ENCODE data around the gene N4BP2L1.
A peak's percentile ranks its signal among the peaks of the same experiment; 100 is the strongest.

The N4BP2L1 gene

GRCh38 chr13:32427852-32428580 lies at the start of gene N4BP2L1:
TSS of gene N4BP2L1 (minus strand) at chr13:32428130. CDS start at chr13:32428082, 48 bp downstream.
- DNase-seq (ENCODE audit: low spot score): peak; percentile 57

DNA sequence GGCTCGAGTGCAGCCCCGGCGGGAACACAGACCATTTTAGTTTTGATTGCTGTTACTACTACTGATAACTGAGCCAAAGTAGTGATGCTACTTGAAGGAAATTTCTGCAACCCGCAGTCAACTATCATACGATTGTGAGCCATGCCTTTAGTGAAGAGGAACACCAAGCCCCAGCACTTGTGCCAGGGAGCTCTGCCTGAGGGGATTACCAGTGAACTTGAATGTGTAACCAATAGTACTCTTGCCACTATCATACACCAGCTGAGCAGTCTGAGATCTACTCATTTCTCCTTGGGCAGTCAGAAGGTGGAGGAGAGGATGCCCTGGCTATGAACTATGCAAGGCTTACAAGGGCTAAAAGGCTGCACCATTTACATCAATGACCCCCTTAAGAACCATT lies 49.0 kb upstream of the N4BP2L1 start:
- DNase-seq (ENCODE audit: low spot score): no peak

GRCh38 chr13:32476021-32476731 lies 48.2 kb upstream of the N4BP2L1 start:
- DNase-seq (ENCODE audit: low spot score): no peak

DNA sequence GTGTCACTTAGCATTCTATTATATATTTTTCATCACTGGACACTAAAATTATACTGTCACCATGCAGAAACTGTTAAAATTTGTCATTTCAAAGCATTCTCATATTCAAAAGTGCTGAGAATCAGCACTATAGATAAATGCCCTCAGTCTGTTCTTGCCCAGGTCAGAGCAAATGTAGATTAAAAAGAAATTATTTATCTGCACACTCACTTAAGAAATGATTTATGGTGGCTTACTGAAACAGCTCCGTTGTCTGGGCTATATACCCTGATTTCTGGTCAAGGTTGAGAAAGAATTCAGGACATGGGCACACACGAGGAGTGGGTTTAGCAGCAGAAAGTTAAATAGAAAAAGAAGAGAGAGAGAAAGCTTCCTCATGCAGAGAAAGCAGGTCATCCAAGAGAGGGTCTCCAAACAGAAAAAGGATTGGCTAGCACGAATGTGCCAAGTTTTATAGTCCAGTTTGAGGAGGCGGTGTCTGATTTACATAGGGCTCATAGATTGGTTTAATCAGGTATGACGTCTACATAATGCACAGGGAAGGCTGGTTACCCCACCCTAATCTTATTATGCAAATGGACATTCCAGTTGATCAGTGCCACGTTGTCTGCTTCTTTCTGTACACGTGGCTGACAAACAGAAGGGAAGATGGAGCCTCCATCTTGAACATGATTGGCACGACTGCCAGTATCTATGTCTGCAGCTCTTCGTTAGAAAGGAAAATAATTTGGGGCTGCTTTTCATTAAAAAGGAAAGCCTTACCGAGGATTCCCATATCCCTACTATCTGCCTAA lies 47.3 kb upstream of the N4BP2L1 start:
- no peak for DNase-seq (ENCODE audit: low spot score)

GRCh38 chr13:32473650-32474049 lies 45.7 kb upstream of the N4BP2L1 start:
- no peak for DNase-seq (ENCODE audit: low spot score)

DNA sequence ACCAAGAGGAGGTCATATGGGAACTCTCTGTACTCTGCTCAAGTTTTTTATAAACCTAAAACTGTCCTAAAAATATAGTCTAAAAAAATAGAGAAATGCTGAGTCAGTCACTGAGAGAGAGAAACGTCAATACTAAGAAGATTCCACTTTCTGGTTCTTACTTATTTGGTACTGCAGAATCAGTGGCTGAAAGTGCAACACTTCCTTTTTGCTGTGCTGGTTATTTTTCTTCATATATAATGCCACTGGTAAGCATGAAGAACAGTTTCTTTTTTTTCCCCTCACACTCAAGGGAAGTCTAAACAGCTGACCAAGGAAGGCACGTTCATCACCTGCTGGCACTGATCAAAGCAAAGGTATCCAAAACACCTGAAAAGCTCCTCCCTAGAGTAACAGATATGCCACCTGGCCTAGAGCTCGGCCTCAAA lies 44.3 kb upstream of the N4BP2L1 start:
- DNase-seq (ENCODE audit: low spot score): no peak

GRCh38 chr13:32471187-32471922 lies 43.4 kb upstream of the N4BP2L1 start:
- no peak for DNase-seq (ENCODE audit: low spot score)

- DNase-seq (ENCODE audit: low spot score): no peak
These were observed 40.7 kb upstream of the N4BP2L1 start for GRCh38 chr13:32468502-32469142.

GRCh38 chr13:32456591-32456990 lies 28.7 kb upstream of the N4BP2L1 start:
- DNase-seq (ENCODE audit: low spot score): no peak

- no peak for DNase-seq (ENCODE audit: low spot score)
These were observed 27.6 kb upstream of the N4BP2L1 start for GRCh38 chr13:32455594-32455903.

- no peak for DNase-seq (ENCODE audit: low spot score)
These were observed 27.1 kb upstream of the N4BP2L1 start for GRCh38 chr13:32454886-32455593.

DNA sequence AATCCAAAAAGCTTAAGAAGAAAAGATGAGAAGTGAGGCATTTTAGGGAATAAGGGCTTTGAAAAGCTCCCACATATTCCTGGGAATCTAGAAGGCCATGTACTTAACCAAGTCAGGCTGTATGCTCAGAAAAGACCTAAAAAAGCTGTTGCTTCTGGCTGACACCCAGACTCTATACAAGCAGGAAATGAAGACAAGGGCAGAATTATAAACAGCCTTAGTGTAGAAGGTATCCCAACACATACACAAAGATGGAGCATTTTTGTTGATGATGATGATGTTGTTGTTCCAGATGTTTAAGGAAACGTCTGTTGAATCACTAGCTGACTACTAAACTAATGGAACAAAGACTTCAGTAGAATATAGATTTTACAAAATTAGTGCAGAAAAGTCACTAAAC lies 26.1 kb upstream of the N4BP2L1 start:
- DNase-seq (ENCODE audit: low spot score): no peak

- no peak for DNase-seq (ENCODE audit: low spot score)
These were observed 21.0 kb upstream of the N4BP2L1 start for GRCh38 chr13:32448972-32449371.

DNA sequence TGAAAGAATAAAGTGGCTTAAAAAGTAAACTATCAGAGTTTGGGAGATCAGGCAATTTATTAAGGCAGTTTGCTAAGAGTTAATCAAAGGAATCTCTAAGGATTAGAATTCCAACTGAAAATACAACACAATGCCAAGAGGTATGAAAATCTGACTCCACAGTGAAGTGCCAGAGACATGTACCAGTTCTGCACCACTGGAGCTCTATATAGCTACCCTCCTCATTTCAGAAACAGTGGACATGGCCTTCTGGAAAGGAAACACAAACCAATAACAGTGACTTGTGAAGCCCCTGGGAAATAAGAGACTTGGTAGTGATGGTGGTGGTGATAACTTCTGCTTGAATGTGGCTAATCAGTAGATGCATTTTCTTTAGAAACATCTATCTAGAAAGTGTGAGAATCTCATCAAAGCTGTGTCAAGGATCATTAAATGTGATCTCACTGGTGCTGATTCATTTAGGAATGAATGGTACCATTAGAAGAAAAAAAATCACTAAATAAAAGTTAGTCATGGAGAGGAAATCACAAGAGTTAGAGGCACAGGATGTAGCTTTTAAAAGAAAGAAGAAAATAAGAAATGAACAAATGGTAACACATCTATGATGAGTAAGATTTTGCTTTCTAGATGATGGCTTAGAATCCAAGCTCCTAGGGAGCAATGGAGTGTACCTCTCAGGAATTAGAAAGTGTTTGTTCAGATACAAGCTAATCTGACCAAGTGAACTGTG lies 20.1 kb upstream of the N4BP2L1 start:
- no peak for DNase-seq (ENCODE audit: low spot score)

DNA sequence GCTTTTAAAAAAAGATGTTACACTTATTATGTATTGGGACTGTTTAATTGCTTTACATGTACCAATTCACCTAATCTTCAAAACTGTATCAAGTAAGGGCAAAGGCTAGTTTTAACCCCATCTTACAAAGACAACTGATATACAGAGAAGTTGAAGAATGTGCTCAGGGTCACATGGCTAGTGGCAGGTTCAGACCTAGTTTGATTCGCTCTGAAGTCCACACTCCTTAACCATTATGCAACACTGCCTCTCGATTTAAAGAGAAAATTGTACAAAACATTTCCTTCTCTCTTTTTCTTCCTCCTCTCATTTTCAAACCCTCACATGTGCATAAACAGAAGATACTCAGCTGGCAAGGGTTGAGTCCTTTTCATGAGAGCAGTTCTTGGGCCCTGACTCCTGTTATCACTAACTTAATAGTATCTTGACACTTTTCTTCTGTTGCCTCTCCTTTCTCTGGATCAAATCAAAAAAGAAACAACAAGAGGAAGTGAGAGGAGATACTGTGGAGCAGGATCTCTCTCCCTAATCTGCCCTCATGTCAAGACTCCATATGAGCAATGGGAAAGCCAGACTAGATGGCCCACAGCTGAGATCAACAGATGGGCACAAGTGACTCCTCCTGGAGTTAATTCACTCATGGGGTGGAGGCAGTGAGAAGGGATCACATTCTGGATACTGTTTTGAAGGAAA lies 19.0 kb upstream of the N4BP2L1 start:
- DNase-seq (ENCODE audit: low spot score): no peak

DNA sequence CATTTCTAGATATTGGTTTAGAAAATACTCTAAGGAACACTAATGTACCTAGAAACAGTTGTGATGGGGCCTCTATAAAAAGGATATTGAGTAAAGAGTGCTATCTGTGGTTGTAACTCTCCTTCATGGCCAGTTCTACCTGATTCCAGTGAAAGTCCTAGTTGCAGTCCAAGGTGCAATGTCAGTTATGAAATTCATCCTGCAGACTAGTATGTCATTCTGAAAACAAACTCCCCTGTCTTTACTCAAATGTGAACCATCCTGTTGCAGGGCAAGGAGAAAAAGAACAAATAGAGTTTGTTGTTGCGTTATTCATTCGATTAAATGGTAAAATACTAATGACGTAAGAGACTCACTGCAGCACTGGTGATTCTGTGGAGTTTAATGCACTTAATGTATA lies 18.3 kb upstream of the N4BP2L1 start:
- no peak for DNase-seq (ENCODE audit: low spot score)

GRCh38 chr13:32445461-32445860 lies 17.5 kb upstream of the N4BP2L1 start:
- no peak for DNase-seq (ENCODE audit: low spot score)

DNA sequence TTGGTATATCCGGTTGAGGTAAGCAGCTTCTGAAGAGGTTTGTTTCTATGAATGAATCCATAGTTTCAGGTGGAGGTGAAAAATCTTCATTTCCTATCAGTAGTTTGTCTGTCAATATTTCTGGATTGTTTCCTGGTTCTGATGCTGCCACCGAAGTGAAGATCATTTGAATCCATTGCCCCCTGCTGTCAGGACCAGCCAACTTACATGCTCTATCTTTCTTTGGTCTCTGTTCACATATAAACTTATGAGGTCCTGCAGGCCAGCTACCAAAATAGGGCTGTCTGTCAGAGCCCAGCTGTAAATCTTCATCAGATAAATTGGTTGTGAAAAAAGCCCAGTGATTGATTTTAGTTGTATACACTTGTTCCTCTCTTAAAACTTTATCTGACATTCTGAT lies 15.2 kb upstream of the N4BP2L1 start:
- no peak for DNase-seq (ENCODE audit: low spot score)

DNA sequence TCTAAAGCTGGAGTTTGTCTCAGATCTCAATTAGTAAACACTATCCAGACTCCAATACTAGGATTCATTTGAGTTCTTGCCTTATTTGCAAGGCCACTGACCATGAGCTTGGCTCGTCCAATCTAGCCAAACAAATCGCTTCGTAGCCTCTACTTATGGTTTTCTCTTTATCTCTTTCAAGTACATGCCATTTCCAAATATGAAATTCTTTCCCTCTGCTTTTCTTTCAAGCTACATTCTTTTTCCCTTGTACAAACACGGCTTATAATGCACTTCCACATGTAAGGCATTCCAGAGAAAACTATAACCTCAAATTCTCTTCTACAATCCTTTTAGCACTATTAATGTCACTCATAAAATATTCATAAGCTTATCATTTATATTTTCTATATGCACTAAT lies 10.9 kb upstream of the N4BP2L1 start:
- no peak for DNase-seq (ENCODE audit: low spot score)

- no peak for DNase-seq (ENCODE audit: low spot score)
These were observed 4.9 kb upstream of the N4BP2L1 start for GRCh38 chr13:32432856-32433255.
